ENCODE measurements around the gene FGF8.

DNA sequence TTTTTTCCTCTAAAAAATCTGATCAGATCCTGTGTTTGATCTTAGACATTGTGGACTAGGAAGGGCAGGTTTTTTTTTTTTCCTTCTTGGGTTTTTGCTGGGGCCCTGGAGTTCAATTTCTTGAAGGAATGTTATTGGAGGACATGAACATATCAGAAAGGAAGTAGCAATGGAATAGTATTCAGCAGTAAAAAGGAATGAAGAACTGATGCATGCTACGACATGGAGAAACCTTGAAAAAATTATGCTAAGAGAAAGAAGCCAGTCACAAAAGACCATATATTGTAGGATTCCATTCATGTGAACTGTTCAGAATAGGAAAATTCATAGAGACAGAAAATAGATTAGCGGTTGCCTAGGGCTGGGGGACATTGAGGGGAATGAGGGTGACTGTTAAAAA lies 34.0 kb downstream of the FGF8 start:
- TF ChIP-seq, protein P1, sequence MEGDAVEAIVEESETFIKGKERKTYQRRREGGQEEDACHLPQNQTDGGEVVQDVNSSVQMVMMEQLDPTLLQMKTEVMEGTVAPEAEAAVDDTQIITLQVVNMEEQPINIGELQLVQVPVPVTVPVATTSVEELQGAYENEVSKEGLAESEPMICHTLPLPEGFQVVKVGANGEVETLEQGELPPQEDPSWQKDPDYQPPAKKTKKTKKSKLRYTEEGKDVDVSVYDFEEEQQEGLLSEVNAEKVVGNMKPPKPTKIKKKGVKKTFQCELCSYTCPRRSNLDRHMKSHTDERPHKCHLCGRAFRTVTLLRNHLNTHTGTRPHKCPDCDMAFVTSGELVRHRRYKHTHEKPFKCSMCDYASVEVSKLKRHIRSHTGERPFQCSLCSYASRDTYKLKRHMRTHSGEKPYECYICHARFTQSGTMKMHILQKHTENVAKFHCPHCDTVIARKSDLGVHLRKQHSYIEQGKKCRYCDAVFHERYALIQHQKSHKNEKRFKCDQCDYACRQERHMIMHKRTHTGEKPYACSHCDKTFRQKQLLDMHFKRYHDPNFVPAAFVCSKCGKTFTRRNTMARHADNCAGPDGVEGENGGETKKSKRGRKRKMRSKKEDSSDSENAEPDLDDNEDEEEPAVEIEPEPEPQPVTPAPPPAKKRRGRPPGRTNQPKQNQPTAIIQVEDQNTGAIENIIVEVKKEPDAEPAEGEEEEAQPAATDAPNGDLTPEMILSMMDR (CRISPR knock-in tag; IDR thresholded peaks at IDR 0.05): no peak
- no peak for TF ChIP-seq ZNF263 (CRISPR knock-in tag; IDR thresholded peaks at IDR 0.05)
- TF ChIP-seq ZNF256 (CRISPR knock-in tag; conservative IDR thresholded peaks at IDR 0.05): no peak
- TF ChIP-seq RXRA (CRISPR knock-in tag; IDR thresholded peaks at IDR 0.05): no peak
- TF ChIP-seq MED1 (CRISPR knock-in tag; IDR thresholded peaks at IDR 0.05): no peak
